Trophoblast cell (in vitro differentiated cells and primary cell): ENCODE results near the gene TK2.

ENCODE experiments used
- DNase-seq, 2 donors: peaks; one replicate each; pipeline ENCODE4 v3.0.0-alpha.2; 2016
- H2AFZ ChIP-seq: 2 replicates; pipeline ENCODE4 v1.6.1; 2013; ENCODE audit warnings: low read length, moderate library complexity, mild to moderate bottlenecking; ENCODE audit not compliant: insufficient read depth, poor library complexity
- H2AK5ac ChIP-seq: 2 replicates; pipeline ENCODE4 v1.6.1; 2013; ENCODE audit warnings: mild to moderate bottlenecking, low read length
- H2BK120ac ChIP-seq: 2 replicates; pipeline ENCODE4 v1.6.1; 2013; ENCODE audit warnings: low read length, mild to moderate bottlenecking, moderate library complexity; ENCODE audit not compliant: insufficient read depth, poor library complexity
- H2BK12ac ChIP-seq: 2 replicates; pipeline ENCODE4 v1.6.1; 2013; ENCODE audit warnings: mild to moderate bottlenecking, low read length, moderate library complexity
- H2BK5ac ChIP-seq: 2 replicates; pipeline ENCODE4 v1.6.1; 2013; ENCODE audit warnings: low read length, low read depth, moderate library complexity, mild to moderate bottlenecking; ENCODE audit not compliant: poor library complexity
- H3K14ac ChIP-seq: 2 replicates; pipeline ENCODE4 v1.6.1; 2013; ENCODE audit warnings: mild to moderate bottlenecking, low read length
- H3K18ac ChIP-seq: 2 replicates; pipeline ENCODE4 v1.6.1; 2013; ENCODE audit warnings: mild to moderate bottlenecking, low read length
- H3K23ac ChIP-seq: 2 replicates; pipeline ENCODE4 v1.6.1; 2013; ENCODE audit warnings: low read length
- H3K27ac ChIP-seq: 2 replicates; pipeline ENCODE4 v1.5.1; 2013; ENCODE audit warnings: low read depth, mild to moderate bottlenecking, inconsistent platforms, low read length, moderate library complexity
- H3K27me3 ChIP-seq: 2 replicates; pipeline ENCODE4 v1.6.1; 2013; ENCODE audit warnings: inconsistent platforms, mild to moderate bottlenecking, low read length, moderate library complexity; ENCODE audit not compliant: insufficient read depth
- H3K36me3 ChIP-seq, 2 experiments: 1 replicate in 1 of 2; 2 replicates in 1 of 2; pipeline ENCODE4 v1.6.1; 2013; ENCODE audit warnings: low read length in 2 of 2, mild to moderate bottlenecking in 2 of 2, moderate library complexity in 1 of 2; ENCODE audit not compliant: insufficient read depth in 2 of 2, control insufficient read depth in 1 of 2
- H3K4ac ChIP-seq: 2 replicates; pipeline ENCODE4 v1.6.1; 2013; ENCODE audit warnings: low read depth, mild to moderate bottlenecking, low read length, moderate library complexity
- H3K4me1 ChIP-seq, 2 experiments: 1 replicate in 1 of 2; 2 replicates in 1 of 2; pipeline ENCODE4 v1.6.1; 2013; ENCODE audit warnings: low read length in 2 of 2, mild to moderate bottlenecking in 2 of 2, moderate library complexity in 1 of 2; ENCODE audit not compliant: insufficient read depth in 2 of 2, control insufficient read depth in 1 of 2
- H3K4me2 ChIP-seq: 2 replicates; pipeline ENCODE4 v1.6.1; 2013; ENCODE audit warnings: inconsistent platforms, mild to moderate bottlenecking, low read length, moderate library complexity
- H3K4me3 ChIP-seq: 2 replicates; pipeline ENCODE4 v1.5.1; 2013; ENCODE audit warnings: mild to moderate bottlenecking, low read depth, low read length, inconsistent platforms
- H3K79me1 ChIP-seq: one replicate; pipeline ENCODE4 v1.6.1; 2013; ENCODE audit warnings: low read length
- H3K79me2 ChIP-seq: 2 replicates; pipeline ENCODE4 v1.6.1; 2013; ENCODE audit warnings: low read length, mild to moderate bottlenecking; ENCODE audit not compliant: control insufficient read depth, insufficient read depth, poor library complexity
- H3K9ac ChIP-seq: 2 replicates; pipeline ENCODE4 v1.6.1; 2013; ENCODE audit warnings: mild to moderate bottlenecking, low read length
- H3K9me3 ChIP-seq: 2 replicates; pipeline ENCODE4 v1.6.1; 2013; ENCODE audit warnings: low read depth, mild to moderate bottlenecking, control low read depth, inconsistent platforms, low read length; ENCODE audit not compliant: insufficient read depth
- H4K12ac ChIP-seq: 2 replicates; pipeline ENCODE4 v1.6.1; 2013; ENCODE audit warnings: low read depth, mild to moderate bottlenecking, low read length, moderate library complexity
- H4K8ac ChIP-seq: 2 replicates; pipeline ENCODE4 v1.6.1; 2013; ENCODE audit warnings: low read depth, mild to moderate bottlenecking, low read length, moderate library complexity
- H4K91ac ChIP-seq: one replicate; pipeline ENCODE4 v1.6.1; 2013; ENCODE audit warnings: low read depth, mild to moderate bottlenecking, low read length, moderate library complexity
- WGBS: extraction: QIAGEN DNeasy Blood & Tissue Kit; methylation state at CpG from one replicate; pipeline ENCODE4 v1.1.7; 2013; ENCODE audit warnings: missing lambda C conversion rate; ENCODE audit not compliant: insufficient read length, insufficient coverage; ENCODE audit errors: extremely low coverage; 5-methylcytosine and 5-hydroxymethylcytosine counted together

The TK2 gene

GRCh38 chr16:66561381-66562080 lies 11.6 kb upstream of the TK2 start:
- no peak overlapping the region for H3K27ac ChIP-seq
- H4K12ac ChIP-seq, result no peak overlapping the region
- H2AFZ ChIP-seq, result no peak overlapping the region
- peaks cover 0 to 2% of the 10 kb centered on the region in 2 experiments for H3K4me1 ChIP-seq
- DNase-seq, result peak in 1 of 2 donors; percentile 9
- no peak overlapping the region for H2BK12ac ChIP-seq
- H3K4me2 ChIP-seq, result no peak overlapping the region
- H3K79me1 ChIP-seq, result no peaks in the 10 kb centered on the region
- no peaks in the 10 kb centered on the region for H3K27me3 ChIP-seq
- no peak overlapping the region for H3K4me3 ChIP-seq
- H3K18ac ChIP-seq, result no peak overlapping the region
- H2AK5ac ChIP-seq, result no peak overlapping the region
- no peaks in the 10 kb centered on the region for H3K9me3 ChIP-seq
- no peak overlapping the region for H3K9ac ChIP-seq
- H3K36me3 ChIP-seq, result peaks cover 4 to 6% of the 10 kb centered on the region in 2 experiments
- H3K23ac ChIP-seq, result no peak overlapping the region
- H4K91ac ChIP-seq, result no peak overlapping the region
- WGBS, result no CpG with 5 or more reads among the region's 3 CpGs
- no peak overlapping the region for H3K4ac ChIP-seq
- H2BK120ac ChIP-seq, result no peak overlapping the region
- H4K8ac ChIP-seq, result no peak overlapping the region
- no peak overlapping the region for H3K14ac ChIP-seq
- no peak overlapping the region for H2BK5ac ChIP-seq
- no peaks in the 10 kb centered on the region for H3K79me2 ChIP-seq

- Histone ChIP-seq H3K23ac (peak overlapping the region; percentile 94), H3K9me3 (no peaks in the 10 kb centered on the region), H3K14ac (no peak overlapping the region), H2AFZ (no peak overlapping the region), H3K4me3 (no peak overlapping the region), H3K4me2 (no peak overlapping the region), H2AK5ac (no peak overlapping the region), H2BK12ac (no peak overlapping the region), H3K27me3 (no peaks in the 10 kb centered on the region), H3K4me1 (peaks cover 0 to 2% of the 10 kb centered on the region in 2 experiments), H4K91ac (no peak overlapping the region), H3K4ac (no peak overlapping the region), H3K27ac (no peak overlapping the region), H4K8ac (no peak overlapping the region), H2BK120ac (no peak overlapping the region), H3K79me1 (no peaks in the 10 kb centered on the region), H3K79me2 (no peaks in the 10 kb centered on the region), H3K9ac (no peak overlapping the region), H3K18ac (no peak overlapping the region), H3K36me3 (no peaks in the 10 kb centered on the region), H4K12ac (no peak overlapping the region), H2BK5ac (no peak overlapping the region)
- no peak for DNase-seq
- WGBS, result no CpG with 5 or more reads among the region's 1 CpG
Observed at GRCh38 chr16:66560107-66560506, 10.2 kb upstream of the TK2 start.

GRCh38 chr16:66554495-66554894 lies 4.6 kb upstream of the TK2 start:
- Histone ChIP-seq H2BK5ac (no peak overlapping the region), H4K12ac (no peak overlapping the region), H3K4ac (no peak overlapping the region), H2BK12ac (no peak overlapping the region), H3K4me1 (peaks cover 11 to 13% of the 10 kb centered on the region in 2 experiments), H3K18ac (no peak overlapping the region), H3K36me3 (no peaks in the 10 kb centered on the region), H3K23ac (no peak overlapping the region), H2AFZ (no peak overlapping the region), H2BK120ac (no peak overlapping the region), H3K4me2 (no peak overlapping the region), H2AK5ac (no peak overlapping the region), H3K79me2 (peaks cover 11% of the 10 kb centered on the region), H4K8ac (no peak overlapping the region), H3K9ac (no peak overlapping the region), H3K27me3 (no peaks in the 10 kb centered on the region), H4K91ac (no peak overlapping the region), H3K9me3 (no peaks in the 10 kb centered on the region), H3K79me1 (peaks cover 15% of the 10 kb centered on the region), H3K14ac (no peak overlapping the region), H3K27ac (no peak overlapping the region), H3K4me3 (no peak overlapping the region)
- 100% methylated on average over 2 of the region's 6 CpGs for WGBS
- peak in 1 of 2 donors; percentile 18 for DNase-seq

- Histone ChIP-seq H3K9ac (no peak overlapping the region), H2AK5ac (no peak overlapping the region), H4K91ac (no peak overlapping the region), H3K4me2 (no peak overlapping the region), H2BK5ac (no peak overlapping the region), H3K23ac (no peak overlapping the region), H3K4ac (no peak overlapping the region), H3K79me1 (peaks cover 19% of the 10 kb centered on the region), H3K4me1 (peaks cover 14 to 17% of the 10 kb centered on the region in 2 experiments), H2BK12ac (no peak overlapping the region), H3K79me2 (peaks cover 14% of the 10 kb centered on the region), H4K8ac (no peak overlapping the region), H3K14ac (no peak overlapping the region), H3K4me3 (no peak overlapping the region), H3K9me3 (no peaks in the 10 kb centered on the region), H2BK120ac (no peak overlapping the region), H3K27me3 (no peaks in the 10 kb centered on the region), H4K12ac (no peak overlapping the region), H3K27ac (no peak overlapping the region), H3K18ac (no peak overlapping the region), H2AFZ (no peak overlapping the region), H3K36me3 (no peaks in the 10 kb centered on the region)
- DNase-seq, result peak in 1 of 2 donors; percentile 19
- no CpG with 5 or more reads among the region's 3 CpGs for WGBS
Observed at GRCh38 chr16:66554021-66554420, 4.1 kb upstream of the TK2 start.
